NCI-H187 (cell line): ENCODE results near the gene GNPTAB.
"Not testable (repeated sequence)": the region's sequence is repeated elsewhere in the genome, so short reads cannot be mapped to it uniquely, and the experiment has no call there.

Experiments used
- DNase-seq, 2 experiments: peaks; one replicate each; lab custom pipeline; 2025; lab: John Stamatoyannopoulos, UW

The GNPTAB gene

DNA sequence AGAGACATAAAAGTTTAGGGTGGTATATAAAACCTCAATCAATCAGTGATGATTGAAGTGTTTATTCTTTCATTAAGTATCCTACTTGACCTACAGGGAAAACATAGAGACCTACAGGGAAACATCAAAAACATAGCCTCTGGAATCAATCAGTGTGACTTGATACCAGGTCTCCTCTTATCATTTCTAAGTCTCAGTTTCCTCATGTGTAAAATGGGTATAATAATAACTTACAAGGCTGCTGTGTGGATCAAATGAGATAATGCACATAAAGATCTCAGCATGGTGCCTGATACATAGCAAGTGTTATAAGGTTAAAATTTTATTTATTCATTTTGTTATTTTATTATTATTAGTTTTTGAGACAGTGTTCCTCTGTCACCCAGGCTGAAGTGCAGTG, 22.2 kb upstream of the GNPTAB start:
- DNase-seq: no peak

DNA sequence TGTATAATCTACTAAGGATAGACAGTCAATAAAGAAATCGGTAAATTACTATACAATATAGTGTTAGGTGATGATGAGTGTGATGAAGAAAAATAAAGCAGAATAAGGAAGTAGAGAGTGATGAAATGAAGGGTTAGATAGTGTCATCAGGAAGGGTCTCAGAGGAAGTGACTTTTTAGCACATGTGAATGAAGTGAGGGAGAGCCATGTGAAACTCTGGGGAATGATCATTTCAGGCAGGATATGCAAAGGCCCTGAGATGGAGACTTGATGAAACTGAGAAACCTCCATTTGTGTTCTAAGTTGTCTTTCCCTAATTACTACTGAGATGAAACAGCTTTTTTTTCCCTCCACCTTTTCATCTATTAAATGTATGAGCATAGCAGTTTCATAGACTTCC, 19.4 kb upstream of the GNPTAB start:
- no peak for DNase-seq

DNA sequence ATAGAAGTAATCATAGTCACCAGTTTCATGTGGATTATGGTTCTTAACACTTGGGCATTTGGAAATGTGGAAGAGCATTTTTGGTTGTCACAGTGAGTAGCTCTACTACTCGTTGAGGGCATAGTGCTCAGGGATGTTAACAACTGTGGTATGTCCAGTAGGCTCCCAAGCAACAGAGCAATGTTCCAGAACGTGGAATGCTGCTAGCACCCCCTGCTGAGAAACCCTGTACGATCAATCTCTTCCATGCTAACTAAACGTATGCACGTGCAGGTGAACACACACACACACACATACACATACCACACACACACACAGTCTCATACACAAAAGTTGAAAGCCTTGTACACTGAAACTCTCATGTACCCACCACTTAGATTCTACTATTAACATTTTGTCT, 16.6 kb upstream of the GNPTAB start:
- DNase-seq: no peak

DNA sequence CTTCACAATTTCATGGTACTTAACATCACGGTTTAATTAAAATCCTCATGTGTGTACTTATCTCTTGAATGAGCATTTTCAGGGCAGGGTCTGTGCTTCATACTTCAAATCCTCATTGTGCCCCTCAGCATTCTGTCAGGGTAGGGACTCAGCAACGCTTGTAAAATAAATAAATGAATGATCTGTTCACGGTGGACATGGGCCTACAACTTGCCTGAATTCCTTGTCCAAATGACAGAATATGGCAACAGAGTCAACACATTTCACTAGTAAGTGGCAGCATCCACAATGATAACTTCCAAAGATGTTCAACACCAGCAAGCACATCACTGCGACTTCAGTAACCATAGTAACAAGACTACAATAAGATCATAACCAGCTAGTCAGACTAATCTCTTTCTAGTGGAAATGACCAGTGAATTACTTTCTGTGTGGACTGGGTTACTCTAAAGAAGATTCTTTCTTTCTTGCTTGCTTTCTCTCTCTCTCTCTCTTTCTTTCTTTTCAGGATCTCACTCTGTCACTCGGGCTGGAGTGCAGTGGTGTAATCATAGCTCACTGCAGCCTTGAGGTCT, 14.5 kb upstream of the GNPTAB start:
- no peak for DNase-seq

DNA sequence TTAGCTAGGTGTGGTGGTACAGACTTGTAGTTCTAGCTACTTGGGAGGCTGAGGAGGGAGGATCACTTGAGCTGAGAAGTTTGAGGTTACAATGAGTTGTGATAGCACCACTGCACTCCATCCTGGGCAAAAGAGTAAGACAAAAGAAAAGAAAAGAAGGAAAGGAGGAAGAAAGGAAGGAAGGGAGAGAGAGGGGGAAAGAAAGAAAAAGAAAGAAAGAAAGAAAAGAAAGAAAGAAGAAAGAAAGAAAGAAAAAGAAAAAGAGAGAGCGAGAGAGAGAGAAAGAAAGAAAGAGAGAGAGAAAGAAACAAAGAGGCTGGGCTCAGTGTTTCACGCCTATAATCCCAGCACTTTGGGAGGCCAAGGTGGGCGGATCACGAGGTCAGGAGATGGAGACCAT, 10.3 kb upstream of the GNPTAB start:
- DNase-seq: no peak

DNA sequence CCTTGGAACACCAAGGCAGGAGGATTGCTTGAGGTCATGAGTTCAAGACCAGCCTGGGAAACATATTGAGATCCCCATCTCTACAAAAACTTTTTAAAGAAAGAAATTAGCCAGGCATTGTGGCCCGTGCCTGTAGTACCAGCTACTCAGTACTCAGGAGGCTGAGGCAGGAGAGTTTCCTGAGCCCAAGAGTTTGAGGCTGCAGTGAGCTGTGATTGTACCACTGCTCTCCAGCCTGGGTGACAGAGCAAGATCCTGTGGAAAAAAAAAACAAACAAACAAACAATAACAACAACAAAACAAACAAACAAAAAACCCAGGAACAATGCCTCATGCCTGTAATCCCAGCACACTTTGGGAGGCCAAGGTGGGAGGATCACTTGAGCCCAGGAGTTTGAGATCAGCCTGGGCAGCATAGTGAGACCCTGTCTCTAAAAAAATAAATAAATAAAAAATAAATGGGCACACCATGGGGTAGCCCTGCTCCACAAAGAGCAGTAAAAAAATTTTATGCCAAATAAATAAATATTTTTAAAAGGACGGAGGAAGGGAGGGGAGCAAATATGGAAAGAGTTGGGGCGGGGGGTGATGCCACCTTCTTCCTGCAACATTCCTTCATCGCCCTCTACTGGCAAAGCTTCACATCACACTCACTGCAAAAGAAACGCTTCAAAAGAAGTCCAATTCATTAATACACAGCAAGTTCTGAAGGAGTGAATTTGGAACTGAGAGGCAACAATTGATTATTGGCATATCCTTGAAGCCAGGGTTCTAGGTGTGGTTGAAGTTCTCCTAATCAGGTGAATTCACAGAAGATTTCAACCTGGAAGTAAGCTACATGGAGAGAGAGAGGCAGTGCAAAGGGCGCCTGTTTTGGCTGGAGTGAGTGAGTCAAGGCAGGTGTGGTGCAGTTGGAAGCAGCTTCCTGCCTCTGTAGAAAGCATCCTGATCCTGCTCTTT, 8.8 kb upstream of the GNPTAB start:
- DNase-seq: peak; percentile 4 to 40

DNA sequence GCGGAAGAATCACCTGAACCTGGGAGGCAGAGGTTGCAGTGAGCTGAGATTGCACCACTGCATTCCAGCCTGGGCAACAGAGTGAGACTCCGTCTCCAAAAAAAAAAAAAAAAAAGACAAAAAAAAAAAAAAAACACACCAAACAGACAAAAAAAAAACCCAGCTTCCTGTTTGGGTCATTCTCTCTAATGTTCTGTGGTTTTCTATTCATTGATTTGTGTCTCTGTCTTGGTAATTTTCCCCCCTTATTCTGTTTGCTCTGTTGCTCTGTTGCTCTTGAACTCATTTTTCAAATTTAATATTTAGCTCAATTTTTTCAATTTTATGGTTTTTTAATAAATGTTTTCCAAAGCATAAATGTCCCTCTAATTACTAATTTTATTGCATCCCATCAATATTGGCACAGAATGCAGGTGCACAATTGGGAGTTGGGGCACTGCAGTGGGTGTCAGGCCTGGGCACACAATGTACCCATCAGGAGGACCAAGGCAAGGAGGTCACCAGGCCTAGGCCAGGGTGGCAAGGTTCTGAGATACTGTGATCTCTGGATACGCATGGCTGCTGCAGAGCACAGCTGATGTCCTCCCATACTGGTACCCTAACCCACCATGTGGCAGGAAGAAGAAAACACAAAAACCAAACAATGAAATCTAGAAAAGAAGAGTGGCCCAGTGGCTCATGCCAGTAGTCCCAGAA, 8.0 kb upstream of the GNPTAB start:
- no peak for DNase-seq

DNA sequence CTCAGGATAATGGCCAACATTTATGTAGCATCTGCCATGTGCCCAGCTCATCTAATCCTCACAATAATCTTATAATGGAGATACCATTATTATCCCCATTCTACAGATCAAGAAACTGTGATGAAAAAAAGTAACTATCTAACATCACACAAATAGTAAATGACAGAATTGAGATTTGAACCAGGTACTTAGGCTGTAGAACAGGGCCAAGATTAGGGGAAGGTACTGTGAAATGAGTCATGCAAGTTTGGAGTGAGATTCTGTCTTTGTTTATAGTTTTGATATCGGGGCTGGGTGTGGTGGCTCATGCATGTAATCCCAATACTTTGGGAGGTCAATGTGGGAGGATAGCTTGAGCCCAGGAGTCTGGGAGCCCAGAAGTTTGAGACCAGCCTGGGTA, 1.3 kb upstream of the GNPTAB start:
- DNase-seq: no peak

DNA sequence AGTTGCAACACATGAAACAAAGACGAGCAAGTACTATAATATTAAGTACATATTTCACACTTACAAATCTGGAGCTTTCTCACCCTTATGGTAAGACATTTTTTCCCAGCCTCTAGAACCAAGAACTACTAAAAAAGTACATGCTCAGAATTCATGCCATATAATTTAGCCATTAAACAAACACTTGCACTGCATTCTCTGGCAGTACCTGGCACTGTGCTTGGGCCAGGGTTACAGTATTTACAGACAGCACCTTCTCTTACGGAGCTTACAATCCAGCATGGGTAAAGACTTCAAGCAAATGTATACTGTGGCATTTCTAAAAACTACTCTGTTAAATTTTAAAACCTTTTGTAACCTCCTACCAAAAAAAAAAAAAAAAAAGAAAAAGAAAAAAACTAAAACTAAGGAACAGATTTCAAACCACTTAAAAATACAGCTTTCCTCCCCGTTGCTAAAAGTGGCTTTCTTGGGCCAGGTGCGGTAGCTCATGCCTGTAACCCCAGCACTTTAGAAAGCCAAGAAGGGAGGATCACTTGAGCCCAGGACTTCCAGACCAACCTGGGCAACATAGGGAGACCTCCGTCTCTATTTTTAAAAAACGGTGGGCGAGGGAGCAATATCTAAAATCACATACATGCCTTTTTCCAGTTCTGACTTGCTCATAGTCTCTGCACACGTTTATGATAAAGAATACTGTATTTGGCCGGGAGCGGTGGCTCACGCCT, 956 bp downstream of the GNPTAB start:
- peak; percentile 23 to 45 for DNase-seq

DNA sequence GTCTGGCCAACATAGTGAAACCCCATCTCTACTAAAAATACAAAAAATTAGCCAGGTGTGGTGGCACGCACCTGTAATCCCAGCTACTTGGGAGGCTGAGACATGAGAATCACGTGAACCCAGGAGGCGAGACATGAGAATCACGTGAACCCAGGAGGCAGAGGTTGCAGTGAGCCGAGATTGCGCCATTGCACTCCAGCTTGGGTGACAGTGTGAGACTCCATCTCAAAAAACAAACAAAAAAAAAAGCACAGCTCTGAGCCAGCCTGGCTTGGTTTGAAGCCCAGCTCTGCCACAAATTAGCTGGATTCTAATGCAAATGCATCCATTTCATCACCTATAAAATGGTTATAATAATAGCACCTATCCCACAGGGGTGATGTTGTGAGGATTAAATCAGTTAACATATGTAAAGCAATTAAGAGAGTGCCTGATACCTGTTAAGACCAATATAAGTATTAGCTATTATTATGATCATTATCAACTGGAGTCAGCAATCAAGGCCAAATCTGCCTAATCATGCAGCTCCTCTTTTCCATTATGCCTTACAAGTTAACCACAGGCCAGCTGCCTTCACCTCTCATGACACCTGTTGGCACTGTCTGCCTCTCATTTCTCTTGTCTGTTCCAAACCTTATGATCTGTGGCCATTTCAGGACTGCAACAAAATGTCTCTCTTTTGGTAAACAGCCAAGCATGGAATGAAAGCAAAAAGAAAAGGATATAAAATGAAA, 2.1 kb downstream of the GNPTAB start:
- DNase-seq: no peak

DNA sequence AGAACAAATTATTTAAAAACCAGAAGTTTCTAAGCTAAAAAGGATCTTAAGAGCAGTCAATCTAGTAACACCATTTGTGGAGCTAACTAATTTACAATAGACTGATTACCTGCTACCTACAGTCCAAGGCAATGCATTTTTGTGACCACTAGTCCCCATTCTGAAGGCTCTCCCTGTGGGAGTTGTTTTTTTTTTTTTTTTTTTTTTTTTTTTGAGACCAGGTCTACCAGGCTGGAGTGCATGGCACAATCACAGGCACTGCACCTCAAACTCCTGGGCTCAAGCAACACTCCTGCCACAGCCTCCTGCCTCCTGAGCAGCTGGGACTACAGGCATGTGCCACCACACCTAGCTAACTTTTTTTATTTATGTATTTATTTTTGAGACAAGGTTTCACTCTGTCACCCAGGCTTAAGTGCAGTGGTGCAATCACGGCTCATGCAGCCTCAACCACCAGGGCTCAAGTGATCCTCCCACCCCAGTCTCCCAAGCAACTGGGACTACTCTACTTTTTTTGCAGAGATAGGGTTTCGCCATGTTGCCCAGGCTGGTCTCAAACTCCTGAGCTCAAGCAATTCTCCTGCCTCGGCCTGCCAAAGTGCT, 3.9 kb downstream of the GNPTAB start:
- no peak for DNase-seq

DNA sequence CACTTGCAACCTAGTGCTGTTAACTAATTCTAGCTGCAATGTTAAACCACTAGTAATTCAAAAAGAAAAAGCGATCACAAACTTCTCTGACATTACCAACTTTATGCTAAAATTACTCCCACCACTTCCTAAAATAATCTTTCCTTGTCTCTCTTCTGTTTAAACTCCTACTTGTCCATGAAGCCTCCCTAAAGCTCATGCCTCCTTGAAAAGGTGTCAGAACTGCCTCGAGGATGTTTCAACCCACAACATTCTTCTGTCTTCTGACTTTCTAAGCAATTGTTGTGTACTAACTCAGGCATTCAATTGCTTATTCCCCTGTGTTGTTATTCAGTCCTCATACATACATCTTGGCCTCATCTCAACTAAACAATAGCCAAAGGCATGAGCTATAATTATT, 5.9 kb downstream of the GNPTAB start:
- no peak for DNase-seq

DNA sequence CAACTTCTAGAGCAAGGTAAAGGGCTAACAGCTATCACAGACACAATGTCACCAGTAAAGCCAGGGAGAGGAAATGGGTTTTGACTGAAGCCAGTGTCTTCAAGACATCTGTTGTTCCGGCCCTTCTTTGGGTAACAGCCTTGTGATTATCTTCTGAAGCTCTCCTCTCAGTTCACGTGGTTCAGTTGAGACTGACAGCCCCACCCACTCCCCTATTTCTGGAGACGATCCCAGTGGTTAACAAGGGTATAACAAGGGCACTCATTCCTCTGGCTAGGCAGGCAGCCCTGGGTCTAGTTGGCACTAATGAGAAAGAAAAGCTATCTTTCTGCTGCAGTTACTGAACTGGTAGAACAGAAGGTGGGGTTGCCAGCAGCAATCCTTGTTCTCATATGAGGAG, 6.9 kb downstream of the GNPTAB start:
- peak in 1 of 2 experiments; percentile 9 for DNase-seq

DNA sequence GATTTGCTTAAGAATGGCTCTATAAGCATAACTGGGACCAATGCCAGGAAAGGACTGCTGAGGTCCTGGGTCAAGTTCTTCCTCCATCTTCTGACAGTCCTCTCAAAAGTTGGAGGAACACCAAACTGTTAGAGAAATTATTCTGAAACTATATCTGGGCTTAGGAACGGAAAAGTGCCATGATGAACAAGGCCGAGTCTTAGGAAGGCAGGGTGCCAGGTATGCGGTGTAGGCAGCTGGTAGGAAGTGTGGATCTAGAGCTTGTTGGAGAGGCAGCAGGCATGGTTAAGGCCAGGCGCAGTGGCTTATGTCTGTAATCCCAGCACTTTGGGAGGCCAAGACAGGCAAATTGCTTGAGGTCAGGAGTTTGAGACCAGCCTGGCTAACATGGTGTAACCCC, 7.7 kb downstream of the GNPTAB start:
- no peak for DNase-seq

DNA sequence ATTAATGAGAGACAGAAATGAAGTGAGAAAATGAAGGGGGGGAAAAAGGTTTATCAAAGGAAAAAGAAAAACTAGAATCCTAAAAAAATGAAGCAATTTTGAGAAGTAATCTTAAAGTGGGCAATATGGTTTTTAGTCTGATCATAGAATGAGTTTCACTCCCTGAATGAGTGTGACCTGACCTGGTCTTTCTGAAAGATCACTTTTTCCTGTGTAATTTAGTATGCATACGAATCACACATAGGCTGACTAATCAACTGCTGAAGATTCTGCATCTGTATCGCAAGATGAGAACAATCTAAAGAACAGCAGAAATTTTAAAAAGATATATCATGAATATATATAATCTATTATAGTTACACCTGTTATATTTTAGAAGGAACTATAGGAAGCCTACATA, 11.3 kb downstream of the GNPTAB start:
- no peak for DNase-seq

DNA sequence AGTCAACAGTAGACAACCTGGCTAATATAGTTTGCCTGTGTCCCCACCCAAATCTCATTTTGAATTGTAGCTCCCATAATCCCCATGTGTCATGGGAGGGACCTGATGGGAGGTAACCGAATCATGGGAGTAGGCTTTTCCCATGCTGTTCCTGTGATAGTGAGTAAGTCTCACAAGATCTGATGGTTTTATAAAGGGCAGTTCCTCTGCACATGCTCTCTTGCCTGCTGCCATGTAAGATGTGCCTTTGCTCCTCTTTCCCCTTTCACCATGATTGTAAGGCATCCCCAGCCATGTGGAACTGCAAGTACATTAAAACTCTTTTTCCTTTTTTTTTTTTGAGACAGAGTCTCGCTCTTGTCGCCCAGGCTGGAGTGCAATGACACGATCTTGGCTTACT, 12.1 kb downstream of the GNPTAB start:
- not testable (repeated sequence) for DNase-seq

DNA sequence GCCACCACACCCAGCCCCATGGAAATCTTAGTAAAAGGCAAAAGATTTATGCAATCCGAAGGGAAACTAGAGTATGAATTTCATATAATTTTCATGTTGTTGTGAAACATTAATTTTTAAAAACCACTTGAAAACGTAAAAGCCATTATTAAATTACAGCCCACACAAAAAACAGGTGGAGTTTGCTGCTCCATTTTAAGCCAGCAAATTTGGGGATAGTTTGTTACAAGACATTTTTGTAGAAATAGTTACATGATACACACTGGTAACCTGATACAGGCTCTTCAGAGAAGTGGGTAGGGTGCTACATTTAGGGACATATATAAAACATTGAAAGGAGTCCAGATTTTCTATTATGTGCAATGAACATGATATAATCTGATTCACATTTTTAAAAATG, 17.6 kb downstream of the GNPTAB start:
- DNase-seq: no peak

DNA sequence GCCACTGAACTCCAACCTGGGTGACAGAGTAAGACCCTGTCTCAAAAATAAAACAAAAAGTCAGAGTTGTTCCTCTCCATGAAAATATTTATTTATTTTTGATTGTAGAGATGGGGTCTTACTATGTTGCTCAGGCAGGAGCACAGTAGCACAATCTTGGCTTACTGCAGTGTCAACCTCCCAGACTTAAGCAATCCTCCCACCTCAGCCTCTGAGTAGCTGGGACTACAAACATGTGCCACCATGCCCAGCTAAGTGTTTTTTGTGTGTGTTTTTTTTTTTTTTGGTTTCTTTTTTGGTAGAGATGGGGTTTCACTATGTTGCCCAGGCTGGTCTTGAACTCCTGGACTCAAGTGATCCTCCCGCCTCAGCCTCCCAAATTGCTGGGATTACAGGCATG, 18.0 kb downstream of the GNPTAB start:
- DNase-seq: not testable (repeated sequence)

DNA sequence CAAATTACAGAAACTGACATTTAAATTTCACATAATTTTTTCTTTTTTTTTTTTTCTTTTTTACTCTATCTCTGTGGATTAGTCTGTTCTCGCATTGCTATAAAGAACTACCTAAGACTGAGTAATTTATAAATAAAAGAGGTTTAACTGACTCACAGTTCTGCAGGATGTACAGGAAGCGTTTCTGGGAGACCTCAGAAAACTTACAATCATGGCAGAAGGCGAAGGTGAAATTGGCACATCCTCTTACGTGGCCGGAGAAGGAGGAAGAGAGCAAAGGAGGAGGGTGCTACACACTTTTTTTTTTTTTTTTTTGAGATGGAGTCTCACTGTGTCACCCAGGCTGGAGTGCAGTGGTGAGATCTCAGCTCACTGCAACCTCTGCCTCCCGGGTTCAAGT, 19.4 kb downstream of the GNPTAB start:
- DNase-seq: not testable (repeated sequence)

DNA sequence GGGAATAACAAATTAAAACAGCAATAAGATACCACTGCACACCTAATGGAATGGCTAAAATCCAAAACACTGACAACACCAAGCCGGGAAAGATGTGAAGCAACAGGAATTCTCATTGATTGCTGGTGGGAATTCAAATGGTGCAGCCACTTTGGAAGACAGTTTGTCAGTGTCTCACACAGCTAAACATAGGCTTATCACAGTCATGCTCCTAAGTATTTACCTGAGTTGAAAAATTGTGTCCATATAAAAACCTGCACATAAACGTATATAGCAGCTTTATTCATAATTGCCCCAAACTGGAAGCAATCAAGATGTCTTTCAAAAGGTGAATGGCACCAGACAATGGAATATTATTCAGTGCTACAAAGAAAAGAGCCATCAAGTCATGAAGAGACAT, 21.6 kb downstream of the GNPTAB start:
- DNase-seq: no peak

DNA sequence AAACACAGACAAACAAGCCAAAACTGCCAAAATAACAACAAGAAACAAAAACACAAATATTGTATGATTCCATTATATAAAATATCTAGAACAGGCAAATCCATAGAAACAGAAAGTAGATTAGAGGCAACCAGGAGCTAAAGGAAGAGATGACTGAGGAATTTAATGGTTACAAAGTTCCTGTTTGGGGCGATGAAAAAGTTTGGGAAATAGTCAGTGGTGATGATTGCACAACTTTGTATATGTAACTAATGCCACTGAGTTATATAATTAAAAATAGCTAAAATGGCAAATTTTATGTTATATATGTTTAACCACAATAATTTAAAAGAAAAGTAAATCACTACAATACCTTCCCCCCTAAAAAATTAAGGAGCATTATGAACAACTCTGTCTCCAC, 24.5 kb downstream of the GNPTAB start:
- no peak for DNase-seq
